ENCODE data around the gene CNIH3.
A peak's percentile ranks its signal among the peaks of the same experiment; 100 is the strongest.

Gene CNIH3

GRCh38 chr1:224722838-224723237, 106.7 kb downstream of the CNIH3 start:
- no peak for DNase-seq (ENCODE audit: low spot score)

- no peak for DNase-seq (ENCODE audit: low spot score)
These were observed 108.4 kb downstream of the CNIH3 start for GRCh38 chr1:224724566-224724965.

GRCh38 chr1:224726441-224727182, 110.5 kb downstream of the CNIH3 start:
- DNase-seq (ENCODE audit: low spot score) = no peak

- DNase-seq (ENCODE audit: low spot score) = no peak
These were observed 111.5 kb downstream of the CNIH3 start for GRCh38 chr1:224727351-224728289.

- no peak for DNase-seq (ENCODE audit: low spot score)
These were observed 114.4 kb downstream of the CNIH3 start for GRCh38 chr1:224730540-224730939.

GRCh38 chr1:224730965-224731364, 114.8 kb downstream of the CNIH3 start:
- no peak for DNase-seq (ENCODE audit: low spot score)

- no peak for DNase-seq (ENCODE audit: low spot score)
These were observed 115.5 kb downstream of the CNIH3 start for GRCh38 chr1:224731633-224732032.

- DNase-seq (ENCODE audit: low spot score) = no peak
These were observed 116.4 kb downstream of the CNIH3 start for GRCh38 chr1:224732377-224733026.

- DNase-seq (ENCODE audit: low spot score) = no peak
These were observed 117.2 kb downstream of the CNIH3 start for GRCh38 chr1:224733027-224733911.

- DNase-seq (ENCODE audit: low spot score) = peak; percentile 2
These were observed 118.3 kb downstream of the CNIH3 start for GRCh38 chr1:224734261-224734935.

GRCh38 chr1:224735159-224735558, 119.0 kb downstream of the CNIH3 start:
- DNase-seq (ENCODE audit: low spot score) = no peak

- no peak for DNase-seq (ENCODE audit: low spot score)
These were observed 120.7 kb downstream of the CNIH3 start for GRCh38 chr1:224736619-224737352.

- no peak for DNase-seq (ENCODE audit: low spot score)
These were observed 121.2 kb downstream of the CNIH3 start for GRCh38 chr1:224737353-224737727.

- no peak for DNase-seq (ENCODE audit: low spot score)
These were observed 123.3 kb downstream of the CNIH3 start for GRCh38 chr1:224739303-224739996.

- no peak for DNase-seq (ENCODE audit: low spot score)
These were observed 124.0 kb downstream of the CNIH3 start for GRCh38 chr1:224739997-224740684.

GRCh38 chr1:224740685-224741052, 124.6 kb downstream of the CNIH3 start:
- DNase-seq (ENCODE audit: low spot score) = no peak

GRCh38 chr1:224742349-224742748, 126.2 kb downstream of the CNIH3 start:
- no peak for DNase-seq (ENCODE audit: low spot score)

- no peak for DNase-seq (ENCODE audit: low spot score)
These were observed 127.6 kb downstream of the CNIH3 start for GRCh38 chr1:224743608-224744164.

GRCh38 chr1:224744521-224744920, 128.4 kb downstream of the CNIH3 start:
- DNase-seq (ENCODE audit: low spot score) = no peak

All from NAMALWA (cell line).